Sigmoid colon (tissue), 4 donors: Measurements from ENCODE around the gene RAB37.

Source experiments
- POLR2A ChIP-seq, 2 donors: fragments of 450-650 bp; IDR thresholded peaks; one replicate each; pipeline ENCODE4 v1.6.1; 2016; ENCODE audit warnings: antibody characterized with exemption in 2 of 2, mild to moderate bottlenecking in 2 of 2, moderate library complexity in 2 of 2
- POLR2AphosphoS5 ChIP-seq, 4 donors: sonication (generic); formaldehyde crosslinking; IDR thresholded peaks; one replicate each; pipeline ENCODE4 v1.6.1; 2017; ENCODE audit warnings: antibody characterized with exemption in 4 of 4
- TF ChIP-seq, protein P1 (sequence below), 4 experiments: fragments of 450-650 bp in 3 of 4; fragments of 200-600 bp in 1 of 4; IDR thresholded peaks; one replicate each; pipeline ENCODE4 v1.5.1; 2016 to 2019; ENCODE audit warnings: antibody characterized with exemption in 4 of 4, mild to moderate bottlenecking in 3 of 4, moderate library complexity in 2 of 4

DNA sequence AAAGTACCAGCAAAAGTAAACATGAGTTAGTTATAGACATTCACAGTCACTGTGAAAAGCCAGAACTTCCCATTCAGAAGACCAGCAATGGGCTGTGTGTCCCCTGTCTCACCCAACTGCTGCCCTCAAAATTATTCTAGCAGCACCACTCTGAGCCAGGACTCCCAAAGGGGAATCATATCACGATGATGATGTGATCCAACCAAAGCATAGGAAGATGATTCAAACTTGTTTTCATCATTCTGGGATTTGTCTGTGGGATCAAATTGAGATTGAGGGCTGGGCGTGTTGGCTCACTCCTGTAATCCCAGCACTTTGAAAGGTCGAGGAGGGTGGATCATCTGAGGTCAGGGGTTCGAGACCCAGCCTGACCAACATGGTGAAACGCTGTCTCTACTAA, 45.5 kb downstream of the RAB37 start:
- TF ChIP-seq, protein P1, sequence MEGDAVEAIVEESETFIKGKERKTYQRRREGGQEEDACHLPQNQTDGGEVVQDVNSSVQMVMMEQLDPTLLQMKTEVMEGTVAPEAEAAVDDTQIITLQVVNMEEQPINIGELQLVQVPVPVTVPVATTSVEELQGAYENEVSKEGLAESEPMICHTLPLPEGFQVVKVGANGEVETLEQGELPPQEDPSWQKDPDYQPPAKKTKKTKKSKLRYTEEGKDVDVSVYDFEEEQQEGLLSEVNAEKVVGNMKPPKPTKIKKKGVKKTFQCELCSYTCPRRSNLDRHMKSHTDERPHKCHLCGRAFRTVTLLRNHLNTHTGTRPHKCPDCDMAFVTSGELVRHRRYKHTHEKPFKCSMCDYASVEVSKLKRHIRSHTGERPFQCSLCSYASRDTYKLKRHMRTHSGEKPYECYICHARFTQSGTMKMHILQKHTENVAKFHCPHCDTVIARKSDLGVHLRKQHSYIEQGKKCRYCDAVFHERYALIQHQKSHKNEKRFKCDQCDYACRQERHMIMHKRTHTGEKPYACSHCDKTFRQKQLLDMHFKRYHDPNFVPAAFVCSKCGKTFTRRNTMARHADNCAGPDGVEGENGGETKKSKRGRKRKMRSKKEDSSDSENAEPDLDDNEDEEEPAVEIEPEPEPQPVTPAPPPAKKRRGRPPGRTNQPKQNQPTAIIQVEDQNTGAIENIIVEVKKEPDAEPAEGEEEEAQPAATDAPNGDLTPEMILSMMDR (IDR thresholded peaks at IDR 0.05): no peak
- TF ChIP-seq POLR2A (IDR thresholded peaks at IDR 0.05): no peak
- TF ChIP-seq POLR2AphosphoS5 (IDR thresholded peaks at IDR 0.05): no peak
